Measurements from ENCODE around the gene GUCY2F. TPM values are rescaled to one million over a fixed set of nuclear protein-coding genes. Genes with fewer than 3 reads are reported as not detected.

The GUCY2F gene
- total RNA-seq, 5 donors from 2014 or later (not counting 1 experiment from before 2014, with no cell fraction given), result not detected

DNA sequence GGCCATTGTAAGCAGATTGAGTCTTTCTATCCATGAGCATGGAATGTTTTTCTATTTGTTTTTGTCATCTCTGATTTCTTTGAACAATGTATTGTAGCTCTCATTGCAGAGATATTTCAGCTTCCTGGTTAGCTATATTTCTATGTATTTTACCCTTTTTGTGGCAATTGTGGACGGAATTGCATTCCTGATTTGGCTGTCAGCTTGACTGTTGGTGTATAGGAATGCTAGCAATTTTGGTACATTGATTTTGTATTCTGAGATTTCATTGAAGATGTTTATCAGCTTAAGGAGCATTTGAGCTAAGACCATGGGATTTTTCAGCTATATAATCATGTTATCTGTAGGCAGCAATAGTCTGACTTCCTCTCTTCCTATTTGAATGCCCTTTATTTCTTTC, 154.6 kb downstream of the GUCY2F start:
- H3K27me3 ChIP-seq (replicated peaks in 1 of 2; ENCODE audit: control insufficient read depth in 2 of 2, extremely low read depth in 1 of 2, insufficient read depth in 2 of 2, low read length in 1 of 2), result no peaks in the 10 kb centered on the region
- Mint-ChIP-seq H3K4me1 (no peaks in the 10 kb centered on the region), H3K4me3 (no peak overlapping the region), H3K9me3 (no peaks in the 10 kb centered on the region), H3K27me3 (peaks cover 0 to 14% of the 10 kb centered on the region in 2 donors), H3K36me3 (no peaks in the 10 kb centered on the region), H3K27ac (no peak overlapping the region)
- no peaks in the 10 kb centered on the region for H3K9me3 ChIP-seq
- no peaks in the 10 kb centered on the region for H3K4me1 ChIP-seq (ENCODE audit: control insufficient read depth in 1 of 2, extremely low read depth in 1 of 2, insufficient read depth in 2 of 2, low read length in 2 of 2)
- WGBS (ENCODE audit: insufficient coverage), result no CpG with 5 or more reads among the region's 1 CpG
- ATAC-seq (replicated peaks in 1 of 4) (no peak), DNase-seq (no peak)
- no peaks in the 10 kb centered on the region for H3K36me3 ChIP-seq (ENCODE audit: control insufficient read depth in 2 of 2, extremely low read depth in 1 of 2, insufficient read depth in 1 of 2, low read length in 1 of 2)
- CTCF ChIA-PET, result interaction anchor here in 1 of 2 donors (0.7 kb wide), 1 partner anchor 23 kb away, joined by 4 read pairs; no protein-coding TSS in a partner anchor
- H3K27ac ChIP-seq (ENCODE audit: low read length), result no peak overlapping the region
- POLR2A ChIA-PET, result interaction anchor here in 1 of 2 donors (0.6 kb wide), 1 partner anchor 36 kb away, joined by 3 read pairs; no protein-coding TSS in a partner anchor
- H3K4me3 ChIP-seq (ENCODE audit: control insufficient read depth in 1 of 2, extremely low read depth in 1 of 2, low read length in 1 of 2), result no peak overlapping the region

Other genes with a start within 250 kb of the GUCY2F start
- gene NXT2, start 54.8 kb upstream of the GUCY2F start, total RNA-seq, result 1 to 10 TPM; 6.4 to 7.9 (median 6.9) TPM
- gene KCNE5, start 143.1 kb upstream of the GUCY2F start, total RNA-seq, result under 1 TPM in 1 of 5 donors, not detected in 4; 0.23 TPM

Data from T-cell (primary cell).